Activated T-cell treated with anti-CD3 and anti-CD28 coated beads, Interleukin-2, amount 50 U/mL, for 72 hours (primary cell): ENCODE data around the gene NDUFS6. TPM values are rescaled to one million over a fixed set of nuclear protein-coding genes. Genes with fewer than 3 reads are reported as not detected.

ENCODE experiments used
- ATAC-seq, 2 donors: fragments of 150-1000 bp; cut with Tn5 transposase; replicated peaks in 1 of 2; 2 replicates each; pipeline ENCODE4 v1.10.0; 2021; ENCODE audit warnings: moderate library complexity in 2 of 2, mild to moderate bottlenecking in 1 of 2
- DNase-seq, 2 donors: peaks; one replicate each; pipeline ENCODE4 v3.0.0; 2021 to 2022; ENCODE audit warnings: mixed read lengths in 1 of 2
- H3K27ac Mint-ChIP-seq: one replicate; pipeline ENCODE4 v1.8.0; 2022; ENCODE audit warnings: mild to moderate bottlenecking, moderate library complexity, mixed read lengths
- H3K27me3 Mint-ChIP-seq: one replicate; pipeline ENCODE4 v1.8.0; 2022; ENCODE audit warnings: low read depth, mixed read lengths
- H3K36me3 Mint-ChIP-seq, 2 donors: one replicate each; pipeline ENCODE4 v1.8.0; 2022; ENCODE audit warnings: mixed read lengths in 2 of 2, mild to moderate bottlenecking in 1 of 2; ENCODE audit not compliant: insufficient read depth in 2 of 2
- H3K4me1 Mint-ChIP-seq: one replicate; pipeline ENCODE4 v1.8.0; 2022; ENCODE audit warnings: low read depth, mixed read lengths
- H3K4me3 Mint-ChIP-seq, 2 donors: one replicate each; pipeline ENCODE4 v1.8.0; 2022; ENCODE audit warnings: mild to moderate bottlenecking in 2 of 2, mixed read lengths in 2 of 2, moderate library complexity in 2 of 2
- H3K9me3 Mint-ChIP-seq, 2 donors: one replicate each; pipeline ENCODE4 v1.8.0; 2022; ENCODE audit warnings: mixed read lengths in 2 of 2
- total RNA-seq, 2 donors: library from RNA; stranded (reverse); gene quantifications; one replicate each; pipeline ENCODE4 v1.2.3, GENCODE V29; 2022

NDUFS6 gene
- 10 to 100 TPM; 21.9 to 22.3 TPM for total RNA-seq

GRCh38 chr5:1801222-1801966, at the start of gene NDUFS6:
TSS of gene NDUFS6 (plus strand) at chr5:1801407. CDS start at chr5:1801418, 11 bp downstream.
- ATAC-seq = peak; percentile 68 to 69
- H3K4me1 Mint-ChIP-seq = peaks cover 53% of the 10 kb centered on the region
- no peaks in the 10 kb centered on the region for H3K27me3 Mint-ChIP-seq
- peak within 1 kb of the TSS; percentile 90 for H3K27ac Mint-ChIP-seq
- peak; percentile 84 to 85 for DNase-seq
- H3K36me3 Mint-ChIP-seq = peaks cover 11 to 26% of the 10 kb centered on the region in 2 donors
- no peaks in the 10 kb centered on the region for H3K9me3 Mint-ChIP-seq
- peak within 1 kb of the TSS; percentile 90 to 94 for H3K4me3 Mint-ChIP-seq

GRCh38 chr5:1751864-1752822, 49.1 kb upstream of the NDUFS6 start:
- Mint-ChIP-seq H3K27ac (no peak overlapping the region), H3K4me3 (no peak overlapping the region), H3K36me3 (no peaks in the 10 kb centered on the region), H3K27me3 (no peaks in the 10 kb centered on the region), H3K9me3 (no peaks in the 10 kb centered on the region), H3K4me1 (no peaks in the 10 kb centered on the region)
- ATAC-seq (no peak), DNase-seq (no peak)

GRCh38 chr5:1752881-1753280, 48.3 kb upstream of the NDUFS6 start:
- DNase-seq (no peak), ATAC-seq (no peak)
- Mint-ChIP-seq H3K27me3 (no peaks in the 10 kb centered on the region), H3K4me1 (no peaks in the 10 kb centered on the region), H3K36me3 (no peaks in the 10 kb centered on the region), H3K9me3 (no peaks in the 10 kb centered on the region), H3K4me3 (no peak overlapping the region), H3K27ac (no peak overlapping the region)

GRCh38 chr5:1753490-1753889, 47.7 kb upstream of the NDUFS6 start:
- H3K4me1 Mint-ChIP-seq = no peaks in the 10 kb centered on the region
- no peak overlapping the region for H3K4me3 Mint-ChIP-seq
- H3K27ac Mint-ChIP-seq = no peak overlapping the region
- no peaks in the 10 kb centered on the region for H3K36me3 Mint-ChIP-seq
- no peak for DNase-seq
- peaks cover 1 to 2% of the 10 kb centered on the region in 2 donors for H3K9me3 Mint-ChIP-seq
- H3K27me3 Mint-ChIP-seq = no peaks in the 10 kb centered on the region
- no peak for ATAC-seq

GRCh38 chr5:1754531-1755220, 46.5 kb upstream of the NDUFS6 start:
- DNase-seq = no peak
- no peaks in the 10 kb centered on the region for H3K27me3 Mint-ChIP-seq

GRCh38 chr5:1755321-1755949, 45.8 kb upstream of the NDUFS6 start:
- DNase-seq = no peak
- Mint-ChIP-seq H3K36me3 (no peaks in the 10 kb centered on the region), H3K4me3 (no peak overlapping the region), H3K27me3 (no peaks in the 10 kb centered on the region), H3K4me1 (no peaks in the 10 kb centered on the region), H3K9me3 (peaks cover 3% of the 10 kb centered on the region in 2 donors), H3K27ac (no peak overlapping the region)
- no peak for ATAC-seq

More at GRCh38 chr5:1754531-1755220, 46.5 kb upstream of the NDUFS6 start:
- H3K4me3 Mint-ChIP-seq = no peak overlapping the region
- H3K27ac Mint-ChIP-seq = no peak overlapping the region
- no peaks in the 10 kb centered on the region for H3K4me1 Mint-ChIP-seq
- no peak for ATAC-seq
- no peaks in the 10 kb centered on the region for H3K36me3 Mint-ChIP-seq
- H3K9me3 Mint-ChIP-seq = peaks cover 3% of the 10 kb centered on the region in 2 donors

GRCh38 chr5:1756481-1756880, 44.7 kb upstream of the NDUFS6 start:
- peaks cover 3% of the 10 kb centered on the region in 2 donors for H3K9me3 Mint-ChIP-seq
- H3K36me3 Mint-ChIP-seq = no peaks in the 10 kb centered on the region
- no peak for ATAC-seq
- no peaks in the 10 kb centered on the region for H3K27me3 Mint-ChIP-seq
- no peaks in the 10 kb centered on the region for H3K4me1 Mint-ChIP-seq
- no peak overlapping the region for H3K4me3 Mint-ChIP-seq
- DNase-seq = no peak
- H3K27ac Mint-ChIP-seq = no peak overlapping the region

GRCh38 chr5:1757511-1757910, 43.7 kb upstream of the NDUFS6 start:
- ATAC-seq = no peak
- no peaks in the 10 kb centered on the region for H3K36me3 Mint-ChIP-seq
- H3K4me1 Mint-ChIP-seq = no peaks in the 10 kb centered on the region
- DNase-seq = no peak
- H3K9me3 Mint-ChIP-seq = peaks cover 3% of the 10 kb centered on the region in 2 donors
- no peak overlapping the region for H3K27ac Mint-ChIP-seq
- no peaks in the 10 kb centered on the region for H3K27me3 Mint-ChIP-seq
- H3K4me3 Mint-ChIP-seq = no peak overlapping the region

- no peaks in the 10 kb centered on the region for H3K4me1 Mint-ChIP-seq
- no peak overlapping the region for H3K4me3 Mint-ChIP-seq
- no peaks in the 10 kb centered on the region for H3K36me3 Mint-ChIP-seq
- no peak for ATAC-seq
- H3K27ac Mint-ChIP-seq = no peak overlapping the region
- H3K9me3 Mint-ChIP-seq = peaks cover 3% of the 10 kb centered on the region in 2 donors
- peaks cover 6% of the 10 kb centered on the region for H3K27me3 Mint-ChIP-seq
- no peak for DNase-seq
Measured at GRCh38 chr5:1758574-1758973, 42.6 kb upstream of the NDUFS6 start.

- no peaks in the 10 kb centered on the region for H3K36me3 Mint-ChIP-seq
Measured at GRCh38 chr5:1759378-1759970, 41.7 kb upstream of the NDUFS6 start.

GRCh38 chr5:1760231-1760630, 41.0 kb upstream of the NDUFS6 start:
- no peak for ATAC-seq
- peaks cover 3% of the 10 kb centered on the region in 2 donors for H3K9me3 Mint-ChIP-seq
- H3K4me1 Mint-ChIP-seq = no peaks in the 10 kb centered on the region
- no peak overlapping the region for H3K4me3 Mint-ChIP-seq
- DNase-seq = no peak
- H3K27me3 Mint-ChIP-seq = peaks cover 18% of the 10 kb centered on the region
- no peaks in the 10 kb centered on the region for H3K36me3 Mint-ChIP-seq
- H3K27ac Mint-ChIP-seq = no peak overlapping the region

More at GRCh38 chr5:1759378-1759970, 41.7 kb upstream of the NDUFS6 start:
- H3K9me3 Mint-ChIP-seq = peaks cover 3% of the 10 kb centered on the region in 2 donors
- H3K4me3 Mint-ChIP-seq = no peak overlapping the region
- peaks cover 13% of the 10 kb centered on the region for H3K27me3 Mint-ChIP-seq
- H3K27ac Mint-ChIP-seq = no peak overlapping the region
- DNase-seq (no peak), ATAC-seq (no peak)
- no peaks in the 10 kb centered on the region for H3K4me1 Mint-ChIP-seq
